GM21717 (cell line): ENCODE results near the gene VPS29.
"Not testable (repeated sequence)": the region's sequence is repeated elsewhere in the genome, so short reads cannot be mapped to it uniquely, and the experiment has no call there.

ENCODE experiments used
- ATAC-seq: cut with Tn5 transposase; IDR thresholded peaks from one replicate; pipeline ENCODE4 v1.9.1; 2021; ENCODE audit warnings: mild to moderate bottlenecking, moderate library complexity; ENCODE audit not compliant: unreplicated experiment

The VPS29 gene

GRCh38 chr12:110528277-110528839 is 26.4 kb upstream of the VPS29 start:
- ATAC-seq, result no peak

GRCh38 chr12:110520876-110521712 is 19.2 kb upstream of the VPS29 start:
- ATAC-seq, result not testable (repeated sequence)

GRCh38 chr12:110518014-110518413 is 16.1 kb upstream of the VPS29 start:
- ATAC-seq, result not testable (repeated sequence)

GRCh38 chr12:110516995-110517394 is 15.1 kb upstream of the VPS29 start:
- no peak for ATAC-seq

GRCh38 chr12:110514363-110514762 is 12.5 kb upstream of the VPS29 start:
- ATAC-seq, result no peak

GRCh38 chr12:110513842-110514241 is 11.9 kb upstream of the VPS29 start:
- no peak for ATAC-seq

- ATAC-seq, result no peak
Measured at GRCh38 chr12:110508071-110508586, 6.2 kb upstream of the VPS29 start.

- ATAC-seq, result no peak
Measured at GRCh38 chr12:110505332-110505731, 3.4 kb upstream of the VPS29 start.

GRCh38 chr12:110503432-110503831 is 1.5 kb upstream of the VPS29 start:
- ATAC-seq, result no peak

- ATAC-seq, result peak; percentile 34
Measured at GRCh38 chr12:110501399-110501751, 536 bp downstream of the VPS29 start.

- no peak for ATAC-seq
Measured at GRCh38 chr12:110498984-110499706, 2.8 kb downstream of the VPS29 start.

- no peak for ATAC-seq
Measured at GRCh38 chr12:110475426-110475825, 26.5 kb downstream of the VPS29 start.

- ATAC-seq, result peak; percentile 64
Measured at GRCh38 chr12:110468214-110469048, 33.5 kb downstream of the VPS29 start, which contains the start of the genes FAM216A and GPN3. TSS of gene FAM216A (plus strand) at chr12:110468845. CDS start at chr12:110468876, 31 bp downstream. TSS of gene GPN3 (minus strand) at chr12:110468257. CDS start at chr12:110468203, 54 bp downstream.

GRCh38 chr12:110467847-110468213 is 34.1 kb downstream of the VPS29 start:
- ATAC-seq, result no peak

- ATAC-seq, result no peak
Measured at GRCh38 chr12:110466791-110467190, 35.1 kb downstream of the VPS29 start.

- not testable (repeated sequence) for ATAC-seq
Measured at GRCh38 chr12:110465765-110466164, 36.1 kb downstream of the VPS29 start.

GRCh38 chr12:110465024-110465423 is 36.9 kb downstream of the VPS29 start:
- ATAC-seq, result no peak

- not testable (repeated sequence) for ATAC-seq
Measured at GRCh38 chr12:110461189-110461588, 40.7 kb downstream of the VPS29 start.

- no peak for ATAC-seq
Measured at GRCh38 chr12:110458756-110459155, 43.2 kb downstream of the VPS29 start.

- ATAC-seq, result no peak
Measured at GRCh38 chr12:110453569-110454296, 48.2 kb downstream of the VPS29 start.
